Esophagus squamous epithelium (tissue), 5 donors: Measurements from ENCODE around the gene EFNB1. TPM values are rescaled to one million over a fixed set of nuclear protein-coding genes. Genes with fewer than 3 reads are reported as not detected.

Experiments
- DNase-seq: peaks from one replicate; lab custom pipeline; 2025; lab: John Stamatoyannopoulos, UW
- H3K27ac ChIP-seq, 4 donors: fragments of 200-600 bp; sonication (generic); one replicate each; pipeline ENCODE4 v1.5.1; 2016 to 2019; ENCODE audit warnings: mild to moderate bottlenecking in 1 of 4
- H3K27me3 ChIP-seq, 4 donors: fragments of 200-600 bp; sonication (generic); 1 replicate in 3 of 4; 2 replicates in 1 of 4; pipeline versions ENCODE4 v1.5.1 to v1.6.0; 2017 to 2021; ENCODE audit warnings: antibody characterized with exemption in 1 of 4
- H3K36me3 ChIP-seq, 3 donors: fragments of 200-600 bp; sonication (generic); one replicate each; pipeline ENCODE4 v1.5.1; 2016 to 2019
- H3K4me1 ChIP-seq, 3 donors: fragments of 200-600 bp; sonication (generic); one replicate each; pipeline ENCODE4 v1.5.1; 2017 to 2019
- H3K4me3 ChIP-seq, 4 donors: fragments of 200-600 bp; sonication (generic); 1 replicate in 3 of 4; 2 replicates in 1 of 4; pipeline ENCODE4 v1.5.1; 2016 to 2019; ENCODE audit warnings: mild to moderate bottlenecking in 2 of 4, moderate library complexity in 1 of 4
- H3K9me3 ChIP-seq, 3 donors: fragments of 200-600 bp; sonication (generic); one replicate each; pipeline ENCODE4 v1.5.1; 2016 to 2019
- POLR2A ChIP-seq, 4 donors: fragments of 450-650 bp; IDR thresholded peaks; one replicate each; pipeline ENCODE4 v1.6.1; 2017; ENCODE audit warnings: antibody characterized with exemption in 4 of 4, mild to moderate bottlenecking in 4 of 4, moderate library complexity in 3 of 4
- WGBS, 2 donors: methylation state at CpG; one replicate each; pipeline ENCODE4 v1.1.5; 2018; 5-methylcytosine and 5-hydroxymethylcytosine counted together
- intact Hi-C: fragments of 100-400 bp; cut with DNase I; formaldehyde crosslinking; loops from one replicate; pipeline ENCODE4 v1.15.0; 2022
- total RNA-seq, 4 donors: library from RNA; depleted of rRNA; stranded (reverse); fragments of >200 nt; gene quantifications; one replicate each; pipeline ENCODE4 v1.1.0, GENCODE V29; 2016
- TF ChIP-seq, protein P1 (sequence below), 6 experiments: fragments of 450-650 bp in 4 of 6; fragments of 200-600 bp in 2 of 6; sonication (generic) in 2 of 6; IDR thresholded peaks; one replicate each; pipeline ENCODE4 v1.5.1; 2016 to 2019; ENCODE audit warnings: antibody characterized with exemption in 6 of 6, mild to moderate bottlenecking in 4 of 6, moderate library complexity in 4 of 6
- donor health status: DM: yes; HTN: yes; CAD: no.

Gene EFNB1
- total RNA-seq, 4 donors from 2014 or later: 40.4 to 53.4 (median 46.7) TPM

GRCh38 chrX:68880846-68881552, 52.2 kb downstream of the EFNB1 start:
- no peak for DNase-seq

GRCh38 chrX:68881911-68882310, 53.1 kb downstream of the EFNB1 start:
- Histone ChIP-seq H3K36me3 (no peaks in the 10 kb centered on the region), H3K27me3 (no peaks in the 10 kb centered on the region), H3K27ac (no peak overlapping the region), H3K9me3 (no peaks in the 10 kb centered on the region), H3K4me3 (no peak overlapping the region), H3K4me1 (peaks cover 0 to 22% (median 0%) of the 10 kb centered on the region in 3 donors)
- WGBS, 2 donors: 40 to 69% methylated on average over 4 to 5 of the region's 5 CpGs
- TF ChIP-seq, protein P1, sequence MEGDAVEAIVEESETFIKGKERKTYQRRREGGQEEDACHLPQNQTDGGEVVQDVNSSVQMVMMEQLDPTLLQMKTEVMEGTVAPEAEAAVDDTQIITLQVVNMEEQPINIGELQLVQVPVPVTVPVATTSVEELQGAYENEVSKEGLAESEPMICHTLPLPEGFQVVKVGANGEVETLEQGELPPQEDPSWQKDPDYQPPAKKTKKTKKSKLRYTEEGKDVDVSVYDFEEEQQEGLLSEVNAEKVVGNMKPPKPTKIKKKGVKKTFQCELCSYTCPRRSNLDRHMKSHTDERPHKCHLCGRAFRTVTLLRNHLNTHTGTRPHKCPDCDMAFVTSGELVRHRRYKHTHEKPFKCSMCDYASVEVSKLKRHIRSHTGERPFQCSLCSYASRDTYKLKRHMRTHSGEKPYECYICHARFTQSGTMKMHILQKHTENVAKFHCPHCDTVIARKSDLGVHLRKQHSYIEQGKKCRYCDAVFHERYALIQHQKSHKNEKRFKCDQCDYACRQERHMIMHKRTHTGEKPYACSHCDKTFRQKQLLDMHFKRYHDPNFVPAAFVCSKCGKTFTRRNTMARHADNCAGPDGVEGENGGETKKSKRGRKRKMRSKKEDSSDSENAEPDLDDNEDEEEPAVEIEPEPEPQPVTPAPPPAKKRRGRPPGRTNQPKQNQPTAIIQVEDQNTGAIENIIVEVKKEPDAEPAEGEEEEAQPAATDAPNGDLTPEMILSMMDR (IDR thresholded peaks at IDR 0.05): no peak
- no peak for TF ChIP-seq POLR2A (IDR thresholded peaks at IDR 0.05)
- DNase-seq: no peak
- intact Hi-C loops: no loop called here

More at GRCh38 chrX:68880846-68881552, 52.2 kb downstream of the EFNB1 start:
- Histone ChIP-seq H3K9me3 (no peaks in the 10 kb centered on the region), H3K27ac (no peak overlapping the region), H3K27me3 (no peaks in the 10 kb centered on the region), H3K4me1 (peaks cover 0 to 22% (median 0%) of the 10 kb centered on the region in 3 donors), H3K36me3 (no peaks in the 10 kb centered on the region), H3K4me3 (no peak overlapping the region)
- 70 to 90% methylated on average over 3 to 6 of the region's 9 CpGs for WGBS, 2 donors
- intact Hi-C loops: no loop called here
- TF ChIP-seq, protein P1 (IDR thresholded peaks at IDR 0.05): no peak
- no peak for TF ChIP-seq POLR2A (IDR thresholded peaks at IDR 0.05)

GRCh38 chrX:68883800-68884199, 55.0 kb downstream of the EFNB1 start:
- WGBS, 2 donors: 64 to 75% methylated on average over 1 to 2 of the region's 2 CpGs
- H3K4me3 ChIP-seq: no peak overlapping the region
- intact Hi-C loops: no loop called here
- H3K27me3 ChIP-seq: no peaks in the 10 kb centered on the region
- no peak for DNase-seq
- no peak for TF ChIP-seq POLR2A (IDR thresholded peaks at IDR 0.05)
- TF ChIP-seq, protein P1 (IDR thresholded peaks at IDR 0.05): no peak
- no peaks in the 10 kb centered on the region for H3K36me3 ChIP-seq
- H3K27ac ChIP-seq: no peak overlapping the region
- H3K4me1 ChIP-seq: peaks cover 0 to 8% (median 0%) of the 10 kb centered on the region in 3 donors
- no peaks in the 10 kb centered on the region for H3K9me3 ChIP-seq

DNA sequence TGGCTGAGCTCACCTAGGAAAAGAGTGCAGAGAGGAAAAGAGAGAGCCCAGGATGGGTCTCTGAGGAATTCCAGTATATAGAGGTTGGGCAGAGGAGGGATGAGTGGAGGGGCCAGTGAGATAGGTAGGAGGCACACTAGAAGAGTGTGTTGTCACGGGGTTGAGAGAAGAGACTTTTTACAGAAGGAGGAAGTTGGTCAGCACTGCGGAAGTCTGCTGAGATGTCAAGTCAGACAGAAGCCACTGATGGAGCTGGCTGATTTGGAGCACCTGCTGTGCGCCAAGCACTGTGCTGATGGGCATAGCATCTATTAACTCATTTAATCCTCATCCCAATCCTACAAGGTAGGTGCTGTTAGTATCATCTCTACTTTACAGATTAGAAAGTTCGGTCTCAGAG, 60.4 kb downstream of the EFNB1 start:
- Histone ChIP-seq H3K27me3 (no peaks in the 10 kb centered on the region), H3K27ac (no peak overlapping the region), H3K36me3 (no peaks in the 10 kb centered on the region), H3K4me3 (no peak overlapping the region), H3K9me3 (no peaks in the 10 kb centered on the region), H3K4me1 (peaks cover 0 to 9% (median 0%) of the 10 kb centered on the region in 3 donors)
- 61 to 80% methylated on average over 4 of the region's 4 CpGs for WGBS, 2 donors
- TF ChIP-seq, protein P1 (IDR thresholded peaks at IDR 0.05): no peak
- no peak for TF ChIP-seq POLR2A (IDR thresholded peaks at IDR 0.05)
- DNase-seq: no peak
- intact Hi-C loops: no loop called here

Other genes with a start within 250 kb of the EFNB1 start
- 1 to 10 TPM in 3 of 4 donors, under 1 TPM in 1; 0.95 to 9.9 (median 2.1) TPM for gene STARD8, start 181.4 kb upstream of the EFNB1 start, total RNA-seq